HG02588 (cell line): ENCODE measurements around the gene BMX.

Experiments
- ATAC-seq: cut with Tn5 transposase; IDR thresholded peaks from one replicate; pipeline ENCODE4 v1.9.1; 2021; ENCODE audit warnings: mild to moderate bottlenecking, moderate library complexity; ENCODE audit not compliant: unreplicated experiment

BMX gene

DNA sequence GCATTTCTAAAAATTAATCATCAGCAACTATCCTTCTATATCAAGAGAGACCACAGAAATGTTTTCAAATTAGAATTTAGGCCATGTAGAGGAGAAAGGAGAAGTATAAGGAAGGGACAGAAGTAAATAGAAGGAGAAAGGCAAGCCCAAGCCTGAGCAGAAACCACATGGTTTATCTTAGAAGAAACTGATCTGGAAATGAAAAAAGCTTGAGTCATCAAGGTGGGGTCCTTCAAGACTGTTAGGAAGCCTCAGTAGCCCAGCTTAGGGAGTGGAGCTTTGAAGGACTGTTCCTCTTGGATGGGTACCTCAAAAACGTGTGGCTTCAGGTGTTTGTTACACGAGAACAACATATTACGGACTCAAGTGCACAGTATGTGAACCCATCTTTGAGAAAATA, 4.5 kb downstream of the BMX start:
- no peak for ATAC-seq

DNA sequence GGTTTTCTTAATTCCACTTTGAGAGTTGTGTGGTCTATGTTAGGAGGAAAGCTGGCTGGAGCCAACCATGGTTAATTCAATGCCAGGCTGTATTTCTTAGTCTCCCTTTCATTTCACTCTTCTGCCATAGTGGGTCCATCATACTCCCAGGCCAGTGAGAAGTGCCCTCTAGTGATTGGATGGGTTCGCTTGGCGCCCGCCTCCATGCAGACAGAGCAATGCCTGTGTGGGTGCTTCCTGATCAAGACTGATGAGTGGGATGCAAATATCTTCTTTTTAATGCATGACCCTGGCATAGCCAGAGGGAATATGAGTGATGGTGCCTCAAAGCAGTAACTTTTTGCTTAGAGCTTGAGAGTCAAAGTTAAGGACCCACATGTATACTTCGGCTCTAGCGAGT, 6.4 kb downstream of the BMX start:
- no peak for ATAC-seq

DNA sequence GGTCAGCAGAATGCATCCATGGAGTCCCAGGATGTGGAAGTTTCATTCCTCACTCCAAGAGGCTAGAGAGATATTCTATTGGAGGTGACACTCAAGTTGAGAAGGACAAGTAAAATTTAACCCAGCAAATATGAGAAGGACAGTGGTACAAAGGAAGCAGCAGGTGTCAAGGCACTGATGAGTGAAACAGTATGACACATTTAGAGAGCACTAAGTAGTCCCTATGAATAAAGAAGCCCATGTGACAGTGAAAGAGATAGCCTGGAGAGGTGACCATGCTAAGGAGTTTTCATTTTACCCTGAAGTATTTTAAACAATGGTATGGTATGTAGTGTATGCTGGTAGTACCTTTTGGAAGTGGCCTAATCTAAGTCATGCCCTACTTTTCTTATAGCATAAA, 9.2 kb downstream of the BMX start:
- no peak for ATAC-seq

DNA sequence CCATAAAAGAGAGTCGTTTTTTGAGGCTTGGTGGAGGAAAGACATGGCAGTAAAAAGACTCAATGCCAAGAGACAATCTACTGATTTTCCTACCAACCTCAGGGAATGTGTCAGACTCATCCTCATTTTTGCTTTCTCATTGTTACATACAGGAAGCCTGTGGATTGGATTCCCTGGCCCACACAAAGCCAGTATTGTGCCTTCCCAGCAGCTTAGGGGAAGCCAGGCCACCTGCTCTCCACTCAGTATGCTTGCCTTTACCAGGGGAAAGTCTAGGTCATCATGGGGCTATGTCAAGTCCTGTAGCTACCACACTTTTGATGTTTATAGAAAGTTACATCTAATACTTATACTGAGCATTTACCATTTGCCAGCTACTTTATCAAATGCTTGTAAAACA, 11.0 kb downstream of the BMX start:
- ATAC-seq, result no peak

DNA sequence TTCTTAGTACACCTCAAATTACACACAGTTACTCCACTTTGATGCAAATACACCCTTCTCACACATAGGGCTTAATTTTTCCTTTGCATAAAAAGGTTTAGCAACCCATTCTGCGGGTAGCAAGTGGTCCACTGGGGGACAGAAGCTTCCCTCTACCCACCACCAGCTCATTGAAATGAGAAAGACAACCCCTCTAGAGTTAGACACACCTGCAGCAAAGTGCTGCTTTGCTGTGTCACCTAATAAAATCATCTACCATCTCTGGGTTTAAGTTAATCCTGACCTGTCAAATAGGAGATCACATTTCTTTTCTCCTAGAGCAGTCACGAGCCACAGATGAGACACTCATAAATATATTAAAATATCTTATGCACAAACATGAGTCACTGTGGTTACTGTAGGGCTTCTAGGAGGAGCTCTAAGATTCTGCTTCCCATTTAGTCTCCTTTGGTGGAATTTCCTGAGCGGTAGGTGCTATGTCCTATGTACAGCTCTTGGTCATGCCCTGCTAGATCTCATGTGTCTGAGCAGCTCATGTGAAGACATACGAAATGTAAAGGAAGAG, 11.9 kb downstream of the BMX start:
- ATAC-seq, result no peak

DNA sequence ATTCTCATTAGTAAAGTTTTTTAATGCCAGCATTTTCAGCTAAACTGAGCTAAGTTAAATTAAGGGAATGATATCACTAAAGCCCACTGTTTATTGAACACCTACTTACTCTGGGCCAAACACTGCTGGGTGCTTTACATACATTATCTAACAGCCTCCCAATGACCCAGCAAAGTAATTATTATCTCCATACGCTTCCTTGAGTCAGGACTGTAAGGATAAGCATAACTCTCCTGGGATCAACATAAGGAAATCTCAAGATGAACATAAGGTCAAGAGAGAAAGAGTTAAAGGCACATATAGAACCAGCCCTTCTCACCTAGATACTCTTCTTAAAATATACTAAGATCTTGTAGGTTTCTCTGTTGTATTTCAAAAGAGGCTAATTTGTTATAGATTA, 13.7 kb downstream of the BMX start:
- ATAC-seq, result no peak

DNA sequence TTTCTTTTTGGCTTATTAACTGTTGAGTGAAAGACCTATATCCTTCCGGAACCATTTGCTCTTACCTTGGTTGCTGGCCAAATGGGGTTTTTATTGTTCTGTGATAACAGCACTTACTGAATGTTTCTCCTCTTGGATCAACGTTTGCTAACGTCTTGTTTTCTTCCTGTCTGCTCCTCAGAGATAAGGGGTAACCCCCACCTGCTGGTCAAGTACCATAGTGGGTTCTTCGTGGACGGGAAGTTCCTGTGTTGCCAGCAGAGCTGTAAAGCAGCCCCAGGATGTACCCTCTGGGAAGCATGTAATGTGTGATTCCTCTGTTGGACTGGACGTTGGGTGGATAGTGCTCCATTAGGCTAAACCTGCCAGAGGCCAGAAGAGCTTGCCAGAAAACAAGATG, 15.3 kb downstream of the BMX start:
- no peak for ATAC-seq

DNA sequence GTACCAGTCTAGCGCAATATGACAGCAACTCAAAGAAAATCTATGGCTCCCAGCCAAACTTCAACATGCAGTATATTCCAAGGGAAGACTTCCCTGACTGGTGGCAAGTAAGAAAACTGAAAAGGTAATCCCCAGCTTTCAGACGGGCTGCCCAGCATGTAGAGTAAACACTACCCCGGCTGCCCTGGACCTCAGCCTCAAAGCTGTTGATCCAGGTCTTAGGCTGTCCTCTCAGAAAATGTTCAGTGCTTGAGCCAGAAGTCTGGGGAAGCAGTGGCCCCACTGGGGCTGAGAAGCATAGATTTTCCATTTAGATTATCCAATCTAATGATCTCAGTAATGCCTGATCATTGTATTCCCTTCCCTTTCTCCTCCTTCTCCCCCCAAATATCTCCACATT, 21.9 kb downstream of the BMX start:
- ATAC-seq, result no peak

DNA sequence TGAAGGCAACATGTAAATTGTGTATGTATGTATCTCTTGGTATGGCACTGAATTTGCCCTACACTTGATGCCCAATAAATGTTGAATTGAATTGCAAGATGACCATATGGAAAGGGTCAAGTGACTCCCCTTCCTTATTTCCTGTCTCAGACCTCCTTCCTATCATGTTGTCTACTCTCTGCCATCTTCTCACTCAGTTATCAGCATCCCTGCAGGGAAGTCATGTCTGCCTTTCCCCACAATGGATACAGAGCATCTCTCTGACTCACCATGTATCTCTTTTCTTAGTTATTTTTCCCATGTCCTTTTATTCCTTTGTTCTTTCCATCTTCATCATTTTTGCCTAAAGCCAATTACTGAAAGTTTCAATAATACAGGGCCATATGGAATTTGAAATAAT, 22.5 kb downstream of the BMX start:
- no peak for ATAC-seq

DNA sequence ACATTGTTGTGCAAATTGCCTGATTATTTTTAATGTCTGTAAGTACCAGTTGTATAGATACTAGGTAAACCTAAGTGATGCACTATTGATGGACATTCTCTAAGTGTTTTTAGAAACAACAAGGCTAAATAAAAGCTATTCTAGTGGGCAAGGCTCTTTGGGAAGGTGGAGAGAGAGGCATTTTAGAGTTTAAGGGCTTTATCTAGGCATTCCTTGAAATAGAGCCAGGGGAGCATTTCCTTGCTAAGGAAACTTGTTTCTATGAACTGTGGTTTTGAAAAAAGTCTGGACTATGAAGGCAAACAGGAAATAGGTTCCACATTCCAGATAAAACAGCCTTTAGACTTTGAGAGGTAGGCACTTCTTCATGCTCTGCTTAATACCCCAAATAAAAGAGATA, 23.8 kb downstream of the BMX start:
- no peak for ATAC-seq

DNA sequence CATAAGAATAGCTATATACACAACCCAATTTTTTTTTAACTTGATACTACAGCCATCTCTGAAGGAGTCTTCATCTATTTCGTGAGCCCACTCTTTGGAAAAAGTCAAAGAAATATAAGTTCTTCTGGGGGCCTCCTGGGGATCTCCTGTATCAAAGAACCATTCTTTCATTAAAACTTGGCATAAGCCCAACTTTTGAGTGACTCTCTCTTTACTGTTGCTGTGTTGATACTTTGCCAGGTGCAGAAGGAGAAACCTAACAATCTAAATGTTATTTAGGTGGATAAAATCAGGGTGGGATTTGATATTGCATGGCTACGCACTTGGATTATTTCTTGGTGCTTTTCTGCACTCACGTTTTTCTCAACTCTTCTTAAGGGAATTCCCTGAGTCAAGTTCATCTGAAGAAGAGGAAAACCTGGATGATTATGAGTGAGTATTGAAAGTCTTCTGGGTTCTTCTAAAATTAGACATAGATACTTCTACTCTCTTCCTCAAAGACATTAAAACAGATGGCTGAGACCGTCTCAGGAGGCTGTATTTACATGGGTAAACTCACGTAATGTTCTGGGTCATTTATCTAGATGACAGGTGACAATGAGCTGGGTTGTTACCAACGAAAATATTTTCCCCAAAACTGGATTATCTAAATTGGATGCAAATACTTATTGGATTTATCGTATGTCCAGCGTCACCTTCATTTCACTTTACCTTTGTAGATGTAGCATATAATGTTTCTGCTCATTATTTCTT, 25.2 kb downstream of the BMX start:
- no peak for ATAC-seq

DNA sequence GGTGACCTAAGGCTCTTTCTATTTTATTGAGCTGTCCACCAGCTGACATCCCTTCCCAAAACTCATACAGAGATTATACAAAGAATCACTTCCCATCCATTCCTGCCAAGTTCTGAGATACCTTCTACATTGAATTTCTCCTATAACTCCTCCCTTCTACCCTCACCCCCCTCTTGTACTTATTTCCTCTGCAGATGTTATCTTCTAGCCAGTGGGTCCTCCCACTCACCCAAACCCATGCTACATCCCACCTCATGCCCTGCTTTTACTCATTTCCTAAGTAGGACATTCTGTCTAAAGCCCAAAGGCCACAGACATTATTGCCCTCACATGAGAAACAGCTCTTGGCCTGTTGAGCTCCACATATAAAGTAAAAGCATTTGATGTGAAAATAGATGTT, 28.6 kb downstream of the BMX start:
- no peak for ATAC-seq

DNA sequence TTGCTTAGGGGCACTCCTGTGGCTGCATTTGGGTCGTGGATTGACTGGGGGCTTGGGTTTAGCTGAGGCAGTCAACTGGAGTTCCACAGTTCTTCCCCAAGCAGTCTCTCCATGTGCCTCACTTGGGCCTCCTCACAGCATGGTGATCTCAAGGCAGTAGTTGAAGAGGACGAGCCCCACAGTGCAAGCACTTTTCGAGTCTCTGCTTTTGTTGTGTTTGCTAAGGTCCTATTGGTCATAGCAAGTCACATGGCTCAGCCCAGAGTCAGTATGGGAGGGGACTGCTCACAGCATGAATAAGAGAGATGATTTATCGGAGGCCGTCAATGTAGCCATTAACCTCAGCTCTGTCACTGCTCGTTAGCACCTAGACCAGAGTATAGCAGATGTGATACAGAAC, 29.7 kb downstream of the BMX start:
- no peak for ATAC-seq

DNA sequence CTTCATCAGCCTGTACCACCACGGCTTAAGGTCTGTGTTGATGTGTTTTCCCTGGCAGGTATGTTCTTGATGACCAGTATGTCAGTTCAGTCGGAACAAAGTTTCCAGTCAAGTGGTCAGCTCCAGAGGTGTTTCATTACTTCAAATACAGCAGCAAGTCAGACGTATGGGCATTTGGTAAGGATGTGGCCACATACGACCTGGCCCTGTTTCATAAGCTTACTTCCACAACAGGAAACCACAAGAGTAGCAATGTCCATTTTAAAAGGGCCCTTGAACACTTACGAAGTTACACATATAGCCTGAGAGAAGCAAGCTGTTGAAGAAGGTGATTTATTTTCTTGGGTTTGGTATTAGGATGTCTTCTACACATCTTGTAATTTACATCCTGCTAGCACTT, 46.1 kb downstream of the BMX start:
- ATAC-seq, result no peak

DNA sequence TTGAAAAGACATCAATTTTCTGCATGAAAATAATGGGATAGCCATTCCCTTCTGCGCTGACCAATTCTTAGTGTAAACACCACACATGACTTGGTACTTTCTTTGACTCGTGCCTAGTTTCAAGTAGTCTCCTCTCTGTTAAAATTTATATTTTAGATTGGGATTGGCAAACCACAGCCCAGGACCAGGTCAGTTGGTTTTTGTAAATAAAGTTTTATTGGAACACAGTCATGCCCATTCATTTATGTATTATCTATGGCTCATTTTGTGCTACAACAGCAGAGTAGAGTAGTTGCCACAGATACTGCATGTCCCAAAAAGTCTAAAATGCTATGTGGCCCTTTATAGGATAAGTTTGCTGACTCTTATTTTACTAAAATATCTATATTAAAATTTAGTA, 46.7 kb downstream of the BMX start:
- no peak for ATAC-seq

DNA sequence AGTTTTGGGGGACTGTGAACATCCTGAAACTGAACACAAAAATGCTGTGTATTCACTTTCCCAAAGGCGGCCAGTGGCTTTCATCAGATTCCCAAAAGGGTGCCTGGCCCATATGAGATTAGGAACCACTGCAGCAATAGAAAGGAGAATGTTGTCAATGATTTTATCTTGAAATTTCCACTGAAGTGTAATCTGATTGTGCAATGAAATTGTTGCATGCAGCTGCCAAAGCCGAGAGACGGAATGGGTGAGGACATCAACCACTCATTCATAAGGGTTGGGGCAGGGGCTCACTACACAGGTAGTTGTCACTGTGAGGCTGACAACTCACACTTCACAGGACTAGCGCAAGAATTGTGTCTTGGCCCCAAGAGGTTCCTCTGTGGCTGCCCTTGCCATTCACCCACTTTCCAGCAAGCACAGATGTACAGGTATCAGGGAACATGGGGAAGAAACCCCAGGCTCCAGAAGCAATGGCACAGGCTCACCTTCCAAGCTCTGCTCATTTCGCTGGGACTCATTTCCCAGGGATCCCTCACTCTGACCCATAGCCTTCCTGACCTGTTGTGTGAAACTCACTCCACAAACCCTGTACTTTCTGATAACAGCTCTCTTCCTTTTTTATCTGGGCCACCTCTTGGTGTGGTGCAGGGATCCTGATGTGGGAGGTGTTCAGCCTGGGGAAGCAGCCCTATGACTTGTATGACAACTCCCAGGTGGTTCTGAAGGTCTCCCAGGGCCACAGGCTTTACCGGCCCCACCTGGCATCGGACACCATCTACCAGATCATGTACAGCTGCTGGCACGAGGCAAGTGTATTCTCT, 48.8 kb downstream of the BMX start:
- ATAC-seq, result no peak

DNA sequence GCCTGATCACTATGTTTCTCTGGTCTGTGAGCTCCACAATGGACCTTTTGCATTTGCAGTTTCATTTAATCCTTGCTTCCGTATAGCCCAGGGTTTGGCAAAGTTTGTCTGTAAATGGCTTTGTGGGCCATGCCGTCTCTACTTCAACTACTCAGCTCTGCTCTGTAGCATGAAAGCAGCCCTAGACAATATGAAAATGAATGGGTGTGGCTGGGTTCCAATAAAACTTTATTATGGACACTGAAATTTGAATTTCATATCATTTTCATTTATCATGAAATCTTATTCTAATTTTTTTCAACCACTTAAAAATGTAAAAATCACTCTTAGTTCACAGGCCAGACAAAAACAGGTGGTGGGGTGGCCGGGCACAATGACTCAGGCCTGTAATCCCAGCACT, 58.6 kb downstream of the BMX start:
- no peak for ATAC-seq

DNA sequence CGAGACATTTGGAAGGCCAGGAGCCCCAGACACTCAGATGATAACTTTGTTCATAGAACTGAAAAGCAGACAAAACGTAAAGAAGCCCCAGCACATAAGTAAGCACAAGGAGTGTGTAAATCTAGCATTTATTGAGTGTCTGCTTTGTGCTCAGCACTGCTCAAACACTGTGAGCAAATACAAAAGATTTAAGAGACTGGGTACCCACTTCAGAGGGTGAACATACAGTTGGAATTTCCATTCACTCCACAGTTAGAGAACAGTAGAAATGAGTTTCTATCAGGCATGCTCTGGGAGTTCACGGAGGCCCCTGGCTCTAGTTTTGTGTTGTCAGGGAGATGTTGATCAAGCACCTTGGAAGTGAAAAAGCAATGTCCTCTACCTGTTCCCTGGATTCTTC, 60.3 kb downstream of the BMX start:
- ATAC-seq, result no peak

DNA sequence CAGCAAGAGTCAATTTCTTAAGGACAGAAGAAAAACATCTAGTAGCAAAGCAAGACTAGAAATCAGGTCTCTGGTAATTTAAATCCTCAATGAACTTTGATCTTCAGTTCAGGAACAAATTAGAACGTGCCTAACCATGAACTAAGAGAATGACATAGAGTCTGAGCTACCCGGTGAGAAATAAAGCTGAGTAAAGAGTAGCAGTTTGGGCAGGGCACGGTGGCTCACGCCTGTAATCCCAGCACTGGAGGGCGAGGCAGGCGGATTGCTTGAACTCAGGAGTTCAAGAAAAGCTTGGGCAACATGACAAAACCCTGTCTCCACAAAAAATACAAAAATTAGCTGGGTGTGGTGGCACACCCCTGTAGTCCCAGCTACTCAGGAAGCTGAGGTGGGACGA, 62.4 kb downstream of the BMX start:
- ATAC-seq, result no peak

DNA sequence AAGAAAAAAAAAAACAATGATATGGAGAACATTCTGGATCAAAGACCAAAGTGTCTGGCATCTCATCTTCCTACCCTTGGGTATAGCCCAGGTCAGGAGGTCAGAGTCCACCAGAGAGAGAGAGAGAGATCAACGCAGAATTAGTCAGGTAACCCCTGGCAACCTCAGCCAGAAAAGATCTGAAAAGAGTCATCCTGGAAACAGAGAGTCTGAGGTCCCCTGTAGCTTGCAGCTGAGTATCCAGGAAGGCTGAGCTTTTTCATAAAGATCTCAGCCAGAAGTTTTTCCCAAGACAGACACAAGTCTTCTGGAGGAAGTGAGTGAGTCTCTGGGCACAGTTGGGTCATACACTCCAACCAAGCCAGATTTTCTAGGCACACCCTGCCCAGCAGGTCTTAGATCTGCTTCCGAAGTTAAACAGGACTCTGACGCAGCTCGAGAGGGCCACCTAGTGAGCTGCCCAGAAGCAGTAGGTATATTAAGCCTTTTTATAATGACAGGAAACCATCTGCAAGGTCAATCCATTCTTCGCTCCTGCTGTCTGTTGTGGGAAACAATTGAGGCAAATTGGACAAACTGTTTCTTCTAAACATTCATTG, 64.5 kb downstream of the BMX start:
- ATAC-seq, result no peak

DNA sequence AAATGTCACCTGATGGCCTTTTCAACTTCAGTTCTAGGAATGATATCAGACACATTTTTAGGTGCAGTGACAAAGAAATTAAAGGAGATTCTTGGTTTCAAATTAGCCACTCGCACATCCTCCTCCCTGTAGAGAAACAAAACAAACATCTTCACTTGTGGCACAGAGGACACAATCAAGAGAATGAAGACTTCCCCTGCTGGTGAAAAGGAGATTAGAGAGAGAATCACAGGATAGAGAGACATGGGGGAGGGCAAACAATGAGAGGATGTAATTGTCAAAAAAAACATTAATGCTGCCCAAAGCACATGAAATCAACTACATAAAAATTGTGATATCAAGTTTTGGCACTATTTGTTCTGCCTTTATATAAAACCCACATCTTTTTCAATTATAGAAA, 65.6 kb downstream of the BMX start:
- no peak for ATAC-seq

DNA sequence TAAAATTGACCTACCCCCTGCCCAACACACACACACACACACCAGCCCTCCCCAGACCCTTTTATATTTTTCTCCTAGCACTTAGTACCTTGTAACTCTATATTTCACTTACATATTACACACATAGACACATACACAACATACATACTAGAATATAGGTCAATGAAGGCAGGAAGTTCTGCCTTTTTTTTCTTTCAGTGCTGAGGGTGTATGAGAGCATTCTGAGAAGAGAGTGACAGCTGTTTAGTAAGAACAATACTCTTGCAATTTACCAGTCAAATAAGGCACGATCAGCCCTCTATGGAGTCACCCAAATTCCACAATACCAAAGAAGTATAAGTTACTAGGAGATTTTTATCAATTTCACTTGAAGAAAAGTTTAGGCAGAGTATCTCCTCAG, 66.7 kb downstream of the BMX start:
- ATAC-seq, result no peak
